COLO668 (cell line): ENCODE data around the gene LLGL2.
A peak's percentile ranks its signal among the peaks of the same experiment; 100 is the strongest.

Source experiments
- DNase-seq: peaks from one replicate; lab custom pipeline; 2025; ENCODE audit not compliant: unreplicated experiment; lab: John Stamatoyannopoulos, UW

The LLGL2 gene

DNA sequence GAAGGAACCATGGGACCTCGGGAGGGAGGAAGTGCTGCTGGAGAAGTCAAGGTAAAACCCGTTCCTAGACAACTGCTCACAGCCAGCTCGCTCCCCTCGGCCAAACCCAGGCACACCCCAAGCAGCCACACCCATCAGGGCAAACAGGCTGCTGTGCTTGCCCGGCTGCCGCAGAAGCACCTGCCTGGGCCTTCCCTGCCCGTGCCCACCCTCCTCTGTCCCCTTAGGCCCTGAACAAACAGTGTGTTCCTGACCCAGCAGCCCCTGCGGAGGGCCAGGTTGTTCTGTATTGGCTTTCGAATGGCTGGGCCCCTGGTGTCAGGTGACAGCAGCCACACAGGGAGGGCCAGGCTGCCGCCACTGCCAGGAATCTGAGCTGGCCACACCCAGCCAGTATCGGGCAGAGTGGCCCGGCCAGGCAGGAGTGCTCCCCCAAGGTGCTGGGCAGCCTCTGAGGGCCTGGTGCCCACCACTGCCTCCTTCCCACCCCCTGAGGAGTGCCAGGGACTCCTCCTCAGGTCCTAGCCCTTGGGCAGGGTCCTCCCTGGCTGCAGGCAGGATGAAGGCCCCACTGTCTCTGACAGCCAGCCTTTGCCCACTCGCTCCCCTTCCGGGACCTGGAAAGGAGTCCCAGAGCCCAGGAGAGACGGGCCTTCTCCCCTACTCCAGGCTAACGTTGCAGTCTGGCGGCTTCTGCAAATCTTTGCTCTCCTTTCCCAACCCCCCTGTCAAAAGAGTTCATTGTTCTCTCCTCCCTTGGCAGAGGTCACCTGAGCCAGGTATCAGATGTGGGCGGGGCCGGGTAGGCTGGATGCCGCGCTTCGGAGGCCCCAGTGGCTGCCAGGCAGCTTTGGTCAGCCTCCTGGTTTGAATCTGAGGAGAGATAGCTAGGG is 24.0 kb downstream of the LLGL2 start:
- DNase-seq = peak; percentile 93

GRCh38 chr17:75550139-75550465 is 24.6 kb downstream of the LLGL2 start:
- no peak for DNase-seq

- DNase-seq = no peak
These were observed 25.8 kb downstream of the LLGL2 start for GRCh38 chr17:75551266-75551665.

DNA sequence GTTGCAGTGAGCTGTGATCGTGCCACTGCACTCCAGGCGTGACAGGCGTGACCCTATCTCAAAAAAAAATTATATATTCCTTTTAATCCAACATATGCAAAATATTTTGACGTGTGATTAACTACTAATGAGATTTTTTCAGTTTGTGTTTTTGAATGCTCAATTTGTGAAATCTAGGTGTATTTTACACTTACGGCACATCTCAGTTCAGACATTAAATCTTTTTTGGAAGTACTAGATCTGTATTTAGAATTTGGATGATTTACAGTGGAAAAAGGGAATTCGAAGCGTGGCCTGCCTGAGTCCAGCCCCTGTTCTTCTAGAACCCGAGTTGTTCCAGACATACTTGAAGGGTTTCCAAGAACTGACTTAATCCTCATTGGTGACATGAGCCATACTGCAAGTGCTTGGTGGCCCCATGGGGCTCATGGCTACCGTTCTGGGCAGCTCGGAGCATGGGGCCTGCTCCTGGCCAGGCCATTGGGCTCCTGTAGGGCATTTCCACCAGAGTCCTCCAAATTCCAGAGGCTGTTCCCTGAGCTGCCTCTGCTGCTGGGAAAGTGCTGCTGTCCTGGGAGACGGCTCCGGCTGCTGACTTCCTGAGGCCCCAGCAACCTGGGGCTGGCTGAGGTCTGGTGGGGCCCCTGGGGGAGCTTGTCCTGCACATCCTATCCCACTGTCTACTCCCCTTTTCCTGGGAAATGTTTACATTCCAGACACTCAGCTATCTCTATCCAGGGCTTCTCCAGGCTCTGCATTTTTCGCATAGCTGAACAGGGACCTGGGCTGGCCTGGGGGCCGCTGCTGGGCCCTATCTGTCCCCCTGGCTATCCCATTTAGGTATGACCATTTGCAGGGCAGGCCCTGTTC is 27.2 kb downstream of the LLGL2 start:
- DNase-seq = no peak

DNA sequence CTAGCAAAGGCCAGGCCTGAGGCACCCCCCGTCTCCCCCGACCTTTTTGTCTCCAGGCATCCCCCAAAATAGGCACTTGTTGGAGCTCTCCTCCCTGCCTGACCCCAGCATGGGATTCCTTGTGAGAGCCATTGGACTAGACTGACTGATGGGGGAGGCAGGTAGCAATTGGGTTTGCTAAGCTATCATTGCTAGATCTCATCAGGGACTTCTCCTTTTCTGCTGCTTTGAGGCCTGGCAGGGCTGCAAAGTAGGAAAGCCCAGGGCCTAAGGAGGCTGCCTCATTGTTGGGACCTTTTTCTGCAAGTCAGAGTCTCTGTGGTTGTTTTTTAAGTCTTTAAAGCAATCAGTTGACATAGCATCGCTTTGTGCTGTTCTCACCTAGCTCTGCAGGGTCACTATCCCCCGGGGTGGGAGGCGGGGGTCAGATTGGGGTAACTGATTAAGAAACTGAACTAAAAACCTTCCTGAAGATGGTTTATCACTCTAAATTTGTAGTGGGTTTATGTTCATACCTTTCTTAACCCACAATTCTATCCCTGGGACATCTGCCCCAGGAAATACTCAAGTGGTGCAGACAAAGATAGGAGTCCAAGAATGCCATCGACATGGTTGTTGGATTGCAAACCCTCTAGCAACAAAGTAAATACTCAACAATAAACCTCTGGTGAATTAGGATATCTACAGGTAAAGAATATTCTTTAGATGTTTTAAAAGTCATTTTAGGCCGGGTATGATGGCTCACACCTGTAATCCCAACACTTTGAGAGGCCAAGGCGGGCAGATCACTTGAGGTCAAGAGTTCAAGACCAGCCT is 28.0 kb downstream of the LLGL2 start:
- DNase-seq = no peak

GRCh38 chr17:75555679-75556153 is 30.2 kb downstream of the LLGL2 start:
- DNase-seq = no peak

DNA sequence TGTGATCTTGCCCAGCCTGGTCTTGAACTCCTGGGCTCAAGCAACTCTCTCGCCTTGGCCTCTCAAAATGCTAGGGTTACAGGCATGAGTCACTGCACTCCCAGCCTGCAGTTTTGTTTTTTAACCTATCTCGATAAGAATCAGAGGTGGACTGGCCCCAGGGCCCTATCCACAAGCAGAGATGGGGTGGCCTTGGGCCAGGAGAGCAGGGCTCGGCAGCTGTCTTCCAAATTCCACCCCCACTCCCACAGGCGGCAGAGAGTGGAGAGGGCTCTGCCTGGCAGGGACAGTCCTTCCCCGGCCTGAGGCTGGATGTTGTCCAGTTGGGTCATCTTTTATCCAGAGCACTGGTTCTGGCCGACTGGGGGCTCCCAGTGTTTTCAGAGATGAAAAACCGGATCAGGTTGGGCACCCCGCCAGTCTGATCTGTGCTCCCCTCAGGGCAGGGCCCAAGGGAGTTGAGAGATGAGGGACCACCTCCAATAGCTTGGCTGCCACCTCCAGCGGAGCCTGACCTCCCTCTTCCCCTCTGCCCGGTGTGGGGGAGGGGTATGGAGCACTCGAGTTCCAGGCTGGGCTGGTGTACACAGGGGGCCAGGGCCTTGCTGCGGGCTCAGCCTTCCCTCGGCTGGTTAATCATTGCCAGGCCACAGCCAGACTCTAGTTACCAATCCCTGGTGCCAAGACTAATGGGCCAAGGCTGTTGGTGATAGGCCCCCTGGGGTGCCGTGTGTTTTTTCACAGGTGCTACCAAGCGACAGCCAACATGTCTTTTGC is 31.8 kb downstream of the LLGL2 start:
- DNase-seq = peak; percentile 95

- DNase-seq = peak; percentile 7
These were observed 32.6 kb downstream of the LLGL2 start for GRCh38 chr17:75557852-75558665.

DNA sequence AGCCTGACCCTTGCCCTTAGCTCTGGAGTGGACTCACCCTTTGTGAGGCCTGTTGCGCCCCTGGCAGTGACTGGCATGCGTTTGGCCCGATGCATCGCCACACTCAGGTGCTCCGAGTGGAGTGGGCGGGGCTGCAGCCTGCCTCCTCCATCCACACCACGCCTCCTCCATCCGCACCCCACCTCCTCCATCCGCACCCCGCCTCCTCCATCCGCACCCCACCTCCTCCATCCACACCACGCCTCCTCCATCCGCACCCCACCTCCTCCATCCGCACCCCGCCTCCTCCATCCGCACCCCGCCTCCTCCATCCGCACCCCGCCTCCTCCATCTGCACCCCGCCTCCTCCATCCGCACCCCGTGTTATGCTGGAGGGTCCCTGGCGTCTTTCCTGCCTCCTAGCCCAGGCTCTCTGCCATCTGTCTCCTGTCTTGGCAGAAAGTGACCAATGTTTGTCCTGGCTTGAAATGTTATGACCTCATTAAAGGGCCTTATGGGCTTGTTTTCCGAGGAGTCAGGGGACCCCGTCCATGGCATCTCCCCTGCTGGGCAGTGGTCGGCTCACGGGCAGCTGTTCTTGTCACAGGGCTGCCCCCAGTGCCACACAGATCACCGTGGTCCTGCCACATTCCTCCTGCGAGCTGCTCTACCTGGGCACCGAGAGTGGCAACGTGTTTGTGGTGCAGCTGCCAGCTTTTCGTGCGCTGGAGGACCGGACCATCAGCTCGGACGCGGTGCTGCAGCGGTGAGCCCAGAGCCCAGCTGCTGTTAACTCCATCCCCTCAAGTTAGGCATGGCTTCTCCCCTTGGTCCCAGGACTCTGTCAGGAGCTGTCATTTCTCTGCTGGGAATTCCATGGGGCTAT is 33.4 kb downstream of the LLGL2 start:
- no peak for DNase-seq

GRCh38 chr17:75559958-75560533 is 34.5 kb downstream of the LLGL2 start:
- no peak for DNase-seq

DNA sequence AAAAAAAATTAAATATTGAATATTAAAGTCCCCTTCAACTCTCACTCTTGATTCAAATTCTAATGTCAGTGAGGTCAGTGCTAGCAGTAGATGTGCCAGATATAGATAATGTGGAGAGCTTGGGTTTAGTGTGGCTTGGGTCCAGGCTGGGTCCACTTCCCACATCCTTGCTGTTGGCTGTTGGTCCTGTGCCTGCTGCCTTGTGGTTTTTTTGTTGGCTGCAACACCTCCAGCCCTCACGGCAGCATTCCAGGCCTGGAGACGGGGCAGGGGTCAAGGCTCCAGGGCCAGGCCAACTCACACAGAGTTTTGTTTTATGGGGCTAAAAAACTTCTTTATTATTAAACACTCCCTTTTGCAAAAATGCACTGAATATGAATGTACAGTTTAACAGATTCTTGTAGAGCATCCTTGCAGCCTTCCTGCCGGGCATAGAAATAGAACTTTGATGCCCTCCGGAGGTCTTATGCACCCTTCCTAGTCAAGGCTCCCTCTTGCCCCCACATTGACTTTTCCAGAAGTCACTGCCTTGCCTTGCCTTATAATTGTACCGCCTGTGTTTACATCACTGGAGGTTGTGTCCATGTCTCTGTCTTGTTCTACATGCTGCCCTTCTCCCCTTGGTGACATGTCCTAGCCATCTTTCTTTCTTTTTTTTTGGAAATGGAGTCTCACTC is 36.6 kb downstream of the LLGL2 start:
- DNase-seq = no peak

DNA sequence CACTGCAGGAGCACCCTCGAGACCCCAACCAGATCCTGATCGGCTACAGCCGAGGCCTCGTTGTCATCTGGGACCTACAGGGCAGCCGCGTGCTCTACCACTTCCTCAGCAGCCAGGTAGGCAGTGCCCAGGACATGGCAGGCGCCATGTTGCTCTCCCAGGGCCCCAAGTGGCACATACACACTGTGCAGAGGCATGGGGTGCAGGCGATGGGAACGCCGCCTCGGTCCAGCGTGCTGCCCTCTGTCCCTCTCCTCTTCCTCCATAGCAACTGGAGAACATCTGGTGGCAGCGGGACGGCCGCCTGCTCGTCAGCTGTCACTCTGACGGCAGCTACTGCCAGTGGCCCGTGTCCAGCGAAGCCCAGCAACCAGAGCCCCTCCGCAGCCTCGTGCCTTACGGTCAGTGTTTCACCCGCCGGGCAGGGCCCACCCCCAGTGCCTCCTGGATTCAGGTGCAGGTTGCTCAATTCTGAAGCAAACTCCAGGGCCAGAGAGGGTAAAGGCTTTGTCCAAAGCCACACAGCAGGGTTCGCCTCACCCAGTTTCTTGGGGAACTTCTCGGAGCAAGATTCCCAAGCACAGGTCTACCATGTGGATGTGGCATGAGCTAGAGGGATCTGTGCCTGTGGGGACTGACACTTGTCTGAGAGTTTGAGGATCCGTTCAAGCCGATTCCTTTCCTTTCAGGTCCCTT is 37.7 kb downstream of the LLGL2 start:
- no peak for DNase-seq

GRCh38 chr17:75564195-75564594 is 38.7 kb downstream of the LLGL2 start:
- no peak for DNase-seq

DNA sequence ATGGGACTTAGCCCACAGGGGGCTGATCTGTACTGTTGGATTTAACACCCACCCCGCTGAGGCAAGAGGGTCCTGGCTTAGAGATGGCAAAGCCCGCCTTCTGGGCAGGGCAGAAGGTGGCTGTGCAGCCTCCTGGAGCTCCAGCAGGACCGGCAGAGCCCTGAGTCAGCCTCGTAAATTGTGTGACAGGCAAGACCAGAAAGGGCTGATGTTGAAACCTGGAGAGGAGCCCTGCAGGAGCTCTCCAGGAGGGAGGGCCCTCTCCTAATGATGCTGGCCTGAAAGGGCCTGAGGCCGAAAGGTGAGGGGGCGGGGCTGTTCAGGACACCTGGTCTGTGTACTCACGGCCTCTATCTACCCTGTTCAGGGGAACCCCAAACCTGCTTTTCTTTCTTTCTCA is 39.6 kb downstream of the LLGL2 start:
- no peak for DNase-seq

- DNase-seq = no peak
These were observed 40.1 kb downstream of the LLGL2 start for GRCh38 chr17:75565618-75566017.

GRCh38 chr17:75566416-75566815 is 40.9 kb downstream of the LLGL2 start:
- DNase-seq = no peak

GRCh38 chr17:75566834-75567233 is 41.3 kb downstream of the LLGL2 start:
- no peak for DNase-seq
